ENCODE measurements around the gene PAPPA.

The PAPPA gene

GRCh38 chr9:116342061-116342460, 188.5 kb downstream of the PAPPA start:
- Mint-ChIP-seq H3K9me3 (peaks cover 7% of the 10 kb centered on the region), H3K27me3 (peaks cover 2% of the 10 kb centered on the region), H3K36me3 (ENCODE audit: low read depth) (no peaks in the 10 kb centered on the region), H3K4me3 (no peak overlapping the region), H3K27ac (no peak overlapping the region), H3K4me1 (ENCODE audit: low read depth) (no peaks in the 10 kb centered on the region)
- intact Hi-C loops (cut with micrococcal nuclease): no loop called here

- Mint-ChIP-seq H3K36me3 (ENCODE audit: low read depth) (no peaks in the 10 kb centered on the region), H3K9me3 (peaks cover 7% of the 10 kb centered on the region), H3K27ac (no peak overlapping the region), H3K4me1 (ENCODE audit: low read depth) (no peaks in the 10 kb centered on the region), H3K4me3 (no peak overlapping the region), H3K27me3 (no peaks in the 10 kb centered on the region)
- intact Hi-C loops (cut with micrococcal nuclease): no loop called here
These were observed 189.3 kb downstream of the PAPPA start for GRCh38 chr9:116342941-116343340.

GRCh38 chr9:116344416-116344815, 190.8 kb downstream of the PAPPA start:
- Mint-ChIP-seq H3K4me3 (no peak overlapping the region), H3K9me3 (peaks cover 7% of the 10 kb centered on the region), H3K36me3 (ENCODE audit: low read depth) (no peaks in the 10 kb centered on the region), H3K27ac (no peak overlapping the region), H3K4me1 (ENCODE audit: low read depth) (no peaks in the 10 kb centered on the region), H3K27me3 (no peaks in the 10 kb centered on the region)
- intact Hi-C loops (cut with micrococcal nuclease): no loop called here

- no peak overlapping the region for H3K27ac Mint-ChIP-seq
- no peaks in the 10 kb centered on the region for H3K4me1 Mint-ChIP-seq (ENCODE audit: low read depth)
- H3K27me3 Mint-ChIP-seq: no peaks in the 10 kb centered on the region
- H3K4me3 Mint-ChIP-seq: no peak overlapping the region
- intact Hi-C loops (cut with micrococcal nuclease): no loop called here
- peaks cover 7% of the 10 kb centered on the region for H3K9me3 Mint-ChIP-seq
- H3K36me3 Mint-ChIP-seq (ENCODE audit: low read depth): no peaks in the 10 kb centered on the region
These were observed 191.8 kb downstream of the PAPPA start for GRCh38 chr9:116345393-116345792.

GRCh38 chr9:116345817-116346216, 192.2 kb downstream of the PAPPA start:
- H3K9me3 Mint-ChIP-seq: peaks cover 7% of the 10 kb centered on the region
- no peaks in the 10 kb centered on the region for H3K27me3 Mint-ChIP-seq
- H3K27ac Mint-ChIP-seq: no peak overlapping the region
- no peaks in the 10 kb centered on the region for H3K36me3 Mint-ChIP-seq (ENCODE audit: low read depth)
- H3K4me3 Mint-ChIP-seq: no peak overlapping the region
- intact Hi-C loops (cut with micrococcal nuclease): no loop called here
- H3K4me1 Mint-ChIP-seq (ENCODE audit: low read depth): no peaks in the 10 kb centered on the region

- Mint-ChIP-seq H3K4me1 (ENCODE audit: low read depth) (no peaks in the 10 kb centered on the region), H3K27ac (no peak overlapping the region), H3K4me3 (no peak overlapping the region), H3K36me3 (ENCODE audit: low read depth) (no peaks in the 10 kb centered on the region), H3K9me3 (peaks cover 7% of the 10 kb centered on the region), H3K27me3 (no peaks in the 10 kb centered on the region)
- intact Hi-C loops (cut with micrococcal nuclease): no loop called here
These were observed 196.1 kb downstream of the PAPPA start for GRCh38 chr9:116349684-116350083.

GRCh38 chr9:116350213-116350612, 196.6 kb downstream of the PAPPA start:
- Mint-ChIP-seq H3K4me1 (ENCODE audit: low read depth) (no peaks in the 10 kb centered on the region), H3K27me3 (no peaks in the 10 kb centered on the region), H3K4me3 (no peak overlapping the region), H3K27ac (no peak overlapping the region), H3K9me3 (peaks cover 3% of the 10 kb centered on the region), H3K36me3 (ENCODE audit: low read depth) (no peaks in the 10 kb centered on the region)
- intact Hi-C loops (cut with micrococcal nuclease): no loop called here

- H3K4me1 Mint-ChIP-seq (ENCODE audit: low read depth): no peaks in the 10 kb centered on the region
- intact Hi-C loops (cut with micrococcal nuclease): no loop called here
- H3K4me3 Mint-ChIP-seq: no peak overlapping the region
- H3K9me3 Mint-ChIP-seq: no peaks in the 10 kb centered on the region
- no peak overlapping the region for H3K27ac Mint-ChIP-seq
- H3K36me3 Mint-ChIP-seq (ENCODE audit: low read depth): no peaks in the 10 kb centered on the region
- H3K27me3 Mint-ChIP-seq: no peaks in the 10 kb centered on the region
These were observed 199.4 kb downstream of the PAPPA start for GRCh38 chr9:116352958-116353357.

- H3K27ac Mint-ChIP-seq: no peak overlapping the region
- intact Hi-C loops (cut with micrococcal nuclease): no loop called here
- no peaks in the 10 kb centered on the region for H3K27me3 Mint-ChIP-seq
- no peak overlapping the region for H3K4me3 Mint-ChIP-seq
- H3K9me3 Mint-ChIP-seq: no peaks in the 10 kb centered on the region
- no peaks in the 10 kb centered on the region for H3K36me3 Mint-ChIP-seq (ENCODE audit: low read depth)
- no peaks in the 10 kb centered on the region for H3K4me1 Mint-ChIP-seq (ENCODE audit: low read depth)
These were observed 201.7 kb downstream of the PAPPA start for GRCh38 chr9:116355153-116355921.

GRCh38 chr9:116358251-116358650, 204.7 kb downstream of the PAPPA start:
- intact Hi-C loops (cut with micrococcal nuclease): no loop called here
- Mint-ChIP-seq H3K36me3 (ENCODE audit: low read depth) (no peaks in the 10 kb centered on the region), H3K4me3 (no peak overlapping the region)

GRCh38 chr9:116360016-116360415, 206.4 kb downstream of the PAPPA start:
- no peaks in the 10 kb centered on the region for H3K9me3 Mint-ChIP-seq
- no peaks in the 10 kb centered on the region for H3K27me3 Mint-ChIP-seq
- no peak overlapping the region for H3K27ac Mint-ChIP-seq

More at GRCh38 chr9:116358251-116358650, 204.7 kb downstream of the PAPPA start:
- Mint-ChIP-seq H3K27me3 (no peaks in the 10 kb centered on the region), H3K4me1 (ENCODE audit: low read depth) (no peaks in the 10 kb centered on the region), H3K9me3 (no peaks in the 10 kb centered on the region), H3K27ac (no peak overlapping the region)

GRCh38 chr9:116360989-116361388, 207.4 kb downstream of the PAPPA start:
- no peak overlapping the region for H3K27ac Mint-ChIP-seq
- no peaks in the 10 kb centered on the region for H3K4me1 Mint-ChIP-seq (ENCODE audit: low read depth)
- no peaks in the 10 kb centered on the region for H3K36me3 Mint-ChIP-seq (ENCODE audit: low read depth)
- no peaks in the 10 kb centered on the region for H3K9me3 Mint-ChIP-seq
- no peak overlapping the region for H3K4me3 Mint-ChIP-seq
- H3K27me3 Mint-ChIP-seq: no peaks in the 10 kb centered on the region
- intact Hi-C loops (cut with micrococcal nuclease): no loop called here

More at GRCh38 chr9:116360016-116360415, 206.4 kb downstream of the PAPPA start:
- intact Hi-C loops (cut with micrococcal nuclease): no loop called here
- H3K4me1 Mint-ChIP-seq (ENCODE audit: low read depth): no peaks in the 10 kb centered on the region
- H3K4me3 Mint-ChIP-seq: no peak overlapping the region
- no peaks in the 10 kb centered on the region for H3K36me3 Mint-ChIP-seq (ENCODE audit: low read depth)

GRCh38 chr9:116361547-116361946, 208.0 kb downstream of the PAPPA start:
- Mint-ChIP-seq H3K4me1 (ENCODE audit: low read depth) (no peaks in the 10 kb centered on the region), H3K36me3 (ENCODE audit: low read depth) (no peaks in the 10 kb centered on the region), H3K4me3 (no peak overlapping the region), H3K27me3 (no peaks in the 10 kb centered on the region), H3K27ac (no peak overlapping the region), H3K9me3 (no peaks in the 10 kb centered on the region)
- intact Hi-C loops (cut with micrococcal nuclease): no loop called here

- no peak overlapping the region for H3K4me3 Mint-ChIP-seq
- H3K27me3 Mint-ChIP-seq: no peaks in the 10 kb centered on the region
- no peak overlapping the region for H3K27ac Mint-ChIP-seq
These were observed 208.9 kb downstream of the PAPPA start for GRCh38 chr9:116362493-116362892.

GRCh38 chr9:116365056-116365471, 211.5 kb downstream of the PAPPA start:
- no peaks in the 10 kb centered on the region for H3K4me1 Mint-ChIP-seq (ENCODE audit: low read depth)
- H3K36me3 Mint-ChIP-seq (ENCODE audit: low read depth): no peaks in the 10 kb centered on the region
- no peak overlapping the region for H3K4me3 Mint-ChIP-seq
- H3K9me3 Mint-ChIP-seq: no peaks in the 10 kb centered on the region
- no peaks in the 10 kb centered on the region for H3K27me3 Mint-ChIP-seq
- intact Hi-C loops (cut with micrococcal nuclease): no loop called here
- H3K27ac Mint-ChIP-seq: no peak overlapping the region

More at GRCh38 chr9:116362493-116362892, 208.9 kb downstream of the PAPPA start:
- intact Hi-C loops (cut with micrococcal nuclease): no loop called here
- no peaks in the 10 kb centered on the region for H3K36me3 Mint-ChIP-seq (ENCODE audit: low read depth)
- no peaks in the 10 kb centered on the region for H3K9me3 Mint-ChIP-seq
- H3K4me1 Mint-ChIP-seq (ENCODE audit: low read depth): no peaks in the 10 kb centered on the region
